Esophagus muscularis mucosa (tissue), 3 donors: Measurements from ENCODE around the gene KRT13.

ENCODE experiments used
- CTCF ChIP-seq, 3 experiments: fragments of 200-600 bp in 2 of 3; fragments of 450-650 bp in 1 of 3; sonication (generic) in 2 of 3; IDR thresholded peaks; one replicate each; pipeline ENCODE4 v1.5.1; 2017 to 2019; ENCODE audit warnings: antibody characterized with exemption in 3 of 3, mild to moderate bottlenecking in 2 of 3, moderate library complexity in 1 of 3
- POLR2A ChIP-seq: fragments of 450-650 bp; IDR thresholded peaks from one replicate; pipeline ENCODE4 v1.6.1; 2017; ENCODE audit warnings: antibody characterized with exemption, moderate library complexity, mild to moderate bottlenecking, low read depth

GRCh38 chr17:41492771-41493170, 12.6 kb downstream of the KRT13 start:
- no peak for TF ChIP-seq CTCF (IDR thresholded peaks at IDR 0.05)
- TF ChIP-seq POLR2A = no peak
